Renal pelvis (tissue), 12 donors: ENCODE measurements around the gene MYOT. TPM values are rescaled to one million over a fixed set of nuclear protein-coding genes. Genes with fewer than 3 reads are reported as not detected.
"Not testable (repeated sequence)": the region's sequence is repeated elsewhere in the genome, so short reads cannot be mapped to it uniquely, and the experiment has no call there.

Source experiments
- DNase-seq: peaks from one replicate; pipeline ENCODE4 v3.0.0-alpha.2; 2013
- long read RNA-seq, 16 experiments: transcript quantifications; one replicate each; lab custom pipeline, GENCODE V29; 2026
- polyA plus RNA-seq, 3 donors: library from polyadenylated mRNA; unstranded; fragments of 120-200 nt; gene quantifications; one replicate each; pipeline ENCODE4 v1.2.1, GENCODE V29; 2013; ENCODE audit not compliant: insufficient read length in 3 of 3

MYOT gene
- polyA plus RNA-seq, result 1 to 10 TPM in 1 of 3 donors, under 1 TPM in 2; 0.62 to 1.7 (median 0.86) TPM
- long read RNA-seq, donor 1, result 0 reads
- long read RNA-seq, donor 2, result 0 reads
- long read RNA-seq, donor 3, result 0 reads
- long read RNA-seq, donor 4, result 0 reads
- long read RNA-seq, donor 5, result 0 reads
- long read RNA-seq, donor 6, result 0 reads
- long read RNA-seq, donor 7, result 0 reads
- long read RNA-seq, donor 8, result 0 reads
- long read RNA-seq, donor 9, result 0 reads
- long read RNA-seq, donor 10, result 0 reads
- long read RNA-seq, donor 11, result 0 reads
- long read RNA-seq, donor 12, partial matches to known transcripts, result 0 of 1 reads
- long read RNA-seq, donor 12, other reads (novel, unspliced or antisense), result 0 of 1 reads
- long read RNA-seq, donor 13, result 0 reads
- long read RNA-seq, donor 14, result 0 reads
- long read RNA-seq, donor 15, partial matches to known transcripts, result 0 of 1 reads
- long read RNA-seq, donor 15, other reads (novel, unspliced or antisense), result 0 of 1 reads
- long read RNA-seq, donor 16, result 0 reads

- DNase-seq, result no peak
These were observed at the start of gene MYOT for GRCh38 chr5:137867664-137868063. Gene MYOT, plus strand, starts transcription at chr5:137867860. Its CDS starts 2,792 bp downstream, at chr5:137870652.

GRCh38 chr5:137819766-137820165 is 47.9 kb upstream of the MYOT start:
- DNase-seq, result no peak

GRCh38 chr5:137822158-137822764 is 45.4 kb upstream of the MYOT start:
- DNase-seq, result peak; percentile 31

DNA sequence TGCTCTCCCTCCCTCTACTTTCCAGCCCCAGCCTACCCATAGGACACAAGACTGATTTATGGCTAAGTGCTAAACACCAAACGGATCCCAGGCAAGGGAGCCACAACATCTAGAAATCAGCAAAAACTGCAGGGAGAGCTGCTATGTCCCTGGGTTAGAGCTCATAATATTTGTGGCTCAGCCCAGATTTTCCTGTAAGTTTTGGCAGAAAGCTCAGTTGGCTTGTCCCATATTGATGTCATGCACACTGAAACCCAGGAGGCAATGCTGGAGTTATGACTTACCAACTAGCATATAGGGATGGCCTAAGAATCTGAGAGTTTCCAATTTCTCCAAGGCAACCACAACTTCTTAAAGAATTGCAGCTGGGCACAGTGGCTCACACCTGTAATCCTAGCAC is 44.7 kb upstream of the MYOT start:
- no peak for DNase-seq

- no peak for DNase-seq
These were observed 42.5 kb upstream of the MYOT start for GRCh38 chr5:137825165-137825564.

DNA sequence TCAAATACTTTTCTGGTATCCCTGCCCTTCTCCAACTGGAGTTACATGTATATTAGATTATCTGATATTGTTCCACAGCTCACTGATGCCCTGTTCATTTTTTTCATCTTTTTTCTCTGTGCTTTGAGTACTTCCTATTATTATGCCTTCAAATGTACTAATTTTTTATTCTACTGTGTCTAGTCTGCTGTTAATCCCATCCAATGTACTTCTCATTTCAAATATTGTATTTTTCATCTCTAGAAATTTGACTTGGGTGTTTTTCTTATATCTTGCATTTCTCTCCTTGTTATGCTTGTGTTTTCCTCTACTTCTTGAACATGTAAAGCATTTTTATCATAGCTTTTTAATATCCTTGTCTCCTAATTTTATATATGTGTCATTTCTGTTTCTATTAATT is 41.6 kb upstream of the MYOT start:
- DNase-seq, result no peak

DNA sequence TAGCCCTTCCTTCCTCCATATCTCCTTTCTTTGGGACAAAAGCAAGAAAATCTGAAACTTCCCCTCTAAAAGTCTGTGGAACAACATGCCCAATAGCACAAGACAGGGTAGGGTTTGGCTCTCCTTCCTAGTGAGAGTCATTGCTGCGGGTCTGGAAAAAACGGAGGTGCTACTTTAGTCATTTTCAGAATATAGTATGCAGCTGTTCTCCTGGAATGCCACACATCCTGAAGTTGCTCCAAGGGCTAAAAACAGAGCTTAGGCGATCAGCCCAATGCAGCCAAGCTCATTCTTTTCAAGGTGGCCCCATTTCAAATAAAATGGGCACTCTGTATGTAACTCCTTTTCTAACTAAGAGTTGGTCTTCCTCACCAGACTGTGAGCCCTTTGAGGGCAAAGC is 39.5 kb upstream of the MYOT start:
- DNase-seq, result no peak

GRCh38 chr5:137828664-137829063 is 39.0 kb upstream of the MYOT start:
- no peak for DNase-seq

- no peak for DNase-seq
These were observed 36.6 kb upstream of the MYOT start for GRCh38 chr5:137831105-137831504.

DNA sequence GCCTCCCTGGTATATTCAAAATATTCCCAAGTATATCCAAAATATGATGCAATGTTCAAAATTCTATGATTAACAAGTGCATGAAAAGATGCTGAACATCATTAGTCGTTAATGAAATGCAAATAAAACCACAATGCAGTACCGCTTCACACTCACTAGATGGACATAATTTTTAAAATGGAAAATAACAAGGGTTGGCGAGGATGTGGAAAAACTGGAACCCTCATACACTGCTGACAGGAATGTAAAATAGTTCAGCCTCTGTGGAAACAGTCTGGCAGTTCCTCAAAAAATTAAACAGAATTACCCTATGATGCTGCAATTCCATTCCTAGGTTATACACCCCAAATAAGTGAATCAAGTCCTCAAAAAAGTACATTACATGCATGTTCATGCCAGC is 36.1 kb upstream of the MYOT start:
- no peak for DNase-seq

DNA sequence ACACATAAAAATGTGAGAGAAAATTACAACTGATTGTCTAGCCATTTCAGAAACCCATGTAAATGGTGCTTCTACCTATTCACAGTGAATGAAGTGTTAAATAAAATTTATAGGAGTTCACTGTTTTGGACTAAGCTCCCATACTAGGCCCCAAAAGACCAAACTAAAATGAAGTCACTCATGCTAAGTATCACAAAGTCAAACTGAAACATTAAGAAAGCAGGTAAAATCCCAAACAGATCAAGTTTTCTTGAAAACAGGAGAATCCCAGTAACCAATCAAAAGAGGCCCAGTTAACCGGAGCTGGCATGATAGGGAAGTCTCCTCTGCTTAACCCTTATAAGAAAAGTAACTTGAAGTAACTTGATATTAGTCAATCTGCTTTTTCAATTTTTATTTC is 35.2 kb upstream of the MYOT start:
- DNase-seq, result no peak

- DNase-seq, result no peak
These were observed 34.2 kb upstream of the MYOT start for GRCh38 chr5:137833463-137833862.

GRCh38 chr5:137834498-137835049 is 33.1 kb upstream of the MYOT start:
- no peak for DNase-seq

DNA sequence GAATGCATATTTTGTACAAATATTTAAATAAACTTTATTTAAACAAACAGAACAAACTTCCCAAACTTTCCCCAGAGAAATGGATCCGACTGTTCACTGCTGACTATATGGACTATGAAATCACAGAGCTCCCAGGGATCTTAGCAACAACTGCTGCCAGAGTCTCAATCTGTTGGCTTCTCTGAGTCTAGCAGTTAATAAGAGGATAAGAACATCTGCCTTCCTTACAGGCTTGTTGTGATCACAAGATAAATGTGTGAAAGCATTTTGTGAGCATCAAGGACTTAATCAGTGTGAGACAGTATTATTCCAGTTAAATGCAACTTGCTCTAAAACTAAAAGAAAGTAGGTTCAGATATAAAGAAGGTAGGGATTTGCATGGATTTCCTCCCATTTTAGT is 31.4 kb upstream of the MYOT start:
- no peak for DNase-seq

DNA sequence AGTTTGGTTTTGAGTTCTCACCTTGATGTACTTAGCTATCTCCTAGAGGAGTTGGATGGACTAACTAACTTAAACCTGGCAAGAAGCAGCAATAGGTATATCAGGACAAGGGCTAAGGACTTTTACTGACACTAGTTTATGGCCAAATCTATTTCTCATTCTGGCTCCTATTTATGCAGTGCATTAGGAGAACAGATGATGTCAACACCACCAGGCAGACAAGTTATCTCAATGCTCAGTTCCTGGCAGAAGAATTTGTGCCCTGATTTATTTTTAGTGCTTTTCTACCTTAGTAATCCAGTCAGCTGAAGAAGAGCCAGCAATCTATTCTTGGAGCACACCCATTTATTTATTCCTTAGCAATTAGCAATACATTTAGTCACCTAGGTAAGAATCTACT is 30.7 kb upstream of the MYOT start:
- DNase-seq, result no peak

- DNase-seq, result no peak
These were observed 29.9 kb upstream of the MYOT start for GRCh38 chr5:137837491-137838394.

DNA sequence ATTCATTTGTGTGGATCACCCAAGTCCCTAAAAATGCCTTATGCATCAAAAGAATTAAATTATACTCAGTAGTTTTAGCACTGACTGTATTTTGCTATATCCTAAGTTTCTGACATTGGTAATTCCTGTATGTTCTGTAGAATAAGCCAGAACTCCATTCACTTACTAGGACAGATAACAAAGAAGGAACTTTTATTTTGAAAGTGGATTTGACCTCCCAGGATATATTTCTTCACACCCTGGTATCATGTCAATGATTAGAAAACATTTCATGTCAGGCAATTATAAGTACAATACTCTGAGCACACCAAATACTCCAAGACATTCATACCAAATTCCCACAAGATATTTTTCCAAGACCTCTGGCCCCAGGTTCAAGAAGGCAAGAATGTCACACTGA is 28.7 kb upstream of the MYOT start:
- no peak for DNase-seq

GRCh38 chr5:137842296-137842695 is 25.4 kb upstream of the MYOT start:
- DNase-seq, result no peak

DNA sequence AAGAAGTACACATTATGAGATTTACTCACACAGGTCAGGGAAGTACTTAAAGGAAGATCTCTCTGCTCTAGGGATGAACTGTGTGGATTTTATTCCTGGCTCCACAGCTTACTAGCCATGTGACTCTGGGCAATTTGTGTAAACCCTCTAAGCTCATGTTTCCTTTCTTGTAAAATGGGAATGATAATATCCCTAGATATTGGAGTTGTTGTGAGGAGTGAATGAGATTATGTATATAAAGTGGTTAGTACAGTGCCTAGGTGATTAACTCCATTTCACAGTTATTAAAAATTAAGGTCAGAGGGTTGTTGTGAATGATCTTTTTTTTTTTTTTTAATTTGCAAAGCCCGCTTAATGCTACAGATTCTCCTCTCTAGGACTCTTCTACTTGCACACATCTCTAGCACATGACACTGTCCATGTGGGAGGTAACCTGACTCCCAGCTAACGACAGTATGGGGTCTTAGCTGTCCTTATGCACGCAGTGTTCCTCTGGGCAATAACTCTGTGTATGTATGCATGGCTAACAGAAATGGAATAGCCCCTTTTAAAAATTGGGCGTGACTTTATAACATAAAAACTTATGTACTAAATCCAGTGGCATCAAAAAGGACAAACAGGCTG is 23.9 kb upstream of the MYOT start:
- no peak for DNase-seq

DNA sequence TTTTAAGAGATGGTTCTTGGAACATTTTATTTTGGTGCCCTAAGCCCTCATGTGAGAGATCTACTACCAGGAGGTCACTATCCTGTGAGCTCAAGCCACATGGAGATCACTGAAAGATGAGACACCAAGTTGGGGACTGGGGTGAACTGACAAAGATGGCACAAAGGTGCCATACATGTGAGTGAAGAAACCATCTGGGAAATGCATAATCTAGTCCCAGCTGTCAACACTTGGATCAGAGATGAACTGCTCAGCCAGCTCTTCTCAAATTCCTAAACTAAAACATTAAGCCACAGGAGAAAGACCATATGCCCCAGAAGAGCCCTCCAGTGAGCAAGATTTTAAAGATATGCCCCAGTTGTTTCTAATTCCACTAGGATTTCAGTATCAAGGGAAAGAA is 22.2 kb upstream of the MYOT start:
- no peak for DNase-seq

GRCh38 chr5:137847687-137848086 is 20.0 kb upstream of the MYOT start:
- no peak for DNase-seq

- DNase-seq, result not testable (repeated sequence)
These were observed 14.5 kb upstream of the MYOT start for GRCh38 chr5:137853165-137853564.
